Thyroid gland (tissue), 4 donors: ENCODE data around the gene MCL1.

Experiments
- POLR2A ChIP-seq, 2 donors: fragments of 450-650 bp; IDR thresholded peaks; one replicate each; pipeline ENCODE4 v1.6.1; 2017; ENCODE audit warnings: antibody characterized with exemption in 2 of 2, mild to moderate bottlenecking in 2 of 2, moderate library complexity in 1 of 2
- TF ChIP-seq, protein P1 (sequence below), 6 experiments: fragments of 200-600 bp in 3 of 6; fragments of 450-650 bp in 3 of 6; sonication (generic) in 3 of 6; IDR thresholded peaks; one replicate each; pipeline ENCODE4 v1.5.1; 2016 to 2019; ENCODE audit warnings: antibody characterized with exemption in 6 of 6, mild to moderate bottlenecking in 2 of 6, inconsistent platforms in 1 of 6, moderate library complexity in 1 of 6

DNA sequence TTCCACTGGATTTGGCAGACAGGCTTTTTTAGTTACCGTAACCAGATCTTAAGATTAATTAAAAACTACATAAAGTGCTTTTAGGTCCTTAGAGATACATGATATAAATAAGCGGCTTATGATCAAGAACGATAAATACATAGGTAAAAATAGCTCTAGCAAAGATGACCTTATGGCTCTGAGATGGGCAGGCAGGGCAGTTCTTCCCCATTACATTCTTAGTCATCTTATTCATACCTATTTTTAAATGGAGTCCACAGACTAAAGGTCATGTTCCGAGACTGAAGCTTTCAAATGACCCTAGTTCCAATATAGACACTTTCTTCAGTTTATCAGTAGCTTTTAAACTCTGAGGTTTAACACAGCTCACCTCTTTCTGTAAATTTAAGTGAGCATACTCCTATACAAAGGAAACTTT lies 4.3 kb downstream of the MCL1 start:
- TF ChIP-seq, protein P1, sequence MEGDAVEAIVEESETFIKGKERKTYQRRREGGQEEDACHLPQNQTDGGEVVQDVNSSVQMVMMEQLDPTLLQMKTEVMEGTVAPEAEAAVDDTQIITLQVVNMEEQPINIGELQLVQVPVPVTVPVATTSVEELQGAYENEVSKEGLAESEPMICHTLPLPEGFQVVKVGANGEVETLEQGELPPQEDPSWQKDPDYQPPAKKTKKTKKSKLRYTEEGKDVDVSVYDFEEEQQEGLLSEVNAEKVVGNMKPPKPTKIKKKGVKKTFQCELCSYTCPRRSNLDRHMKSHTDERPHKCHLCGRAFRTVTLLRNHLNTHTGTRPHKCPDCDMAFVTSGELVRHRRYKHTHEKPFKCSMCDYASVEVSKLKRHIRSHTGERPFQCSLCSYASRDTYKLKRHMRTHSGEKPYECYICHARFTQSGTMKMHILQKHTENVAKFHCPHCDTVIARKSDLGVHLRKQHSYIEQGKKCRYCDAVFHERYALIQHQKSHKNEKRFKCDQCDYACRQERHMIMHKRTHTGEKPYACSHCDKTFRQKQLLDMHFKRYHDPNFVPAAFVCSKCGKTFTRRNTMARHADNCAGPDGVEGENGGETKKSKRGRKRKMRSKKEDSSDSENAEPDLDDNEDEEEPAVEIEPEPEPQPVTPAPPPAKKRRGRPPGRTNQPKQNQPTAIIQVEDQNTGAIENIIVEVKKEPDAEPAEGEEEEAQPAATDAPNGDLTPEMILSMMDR (IDR thresholded peaks at IDR 0.05): no peak
- no peak for TF ChIP-seq POLR2A (IDR thresholded peaks at IDR 0.05)
